ENCODE data around the gene NAA15. TPM values are rescaled to one million over a fixed set of nuclear protein-coding genes. Genes with fewer than 3 reads are reported as not detected.

The NAA15 gene
- polyA plus RNA-seq, 1 of the 3 experiments (the other 2 are of a cell fraction): 7.1 TPM

DNA sequence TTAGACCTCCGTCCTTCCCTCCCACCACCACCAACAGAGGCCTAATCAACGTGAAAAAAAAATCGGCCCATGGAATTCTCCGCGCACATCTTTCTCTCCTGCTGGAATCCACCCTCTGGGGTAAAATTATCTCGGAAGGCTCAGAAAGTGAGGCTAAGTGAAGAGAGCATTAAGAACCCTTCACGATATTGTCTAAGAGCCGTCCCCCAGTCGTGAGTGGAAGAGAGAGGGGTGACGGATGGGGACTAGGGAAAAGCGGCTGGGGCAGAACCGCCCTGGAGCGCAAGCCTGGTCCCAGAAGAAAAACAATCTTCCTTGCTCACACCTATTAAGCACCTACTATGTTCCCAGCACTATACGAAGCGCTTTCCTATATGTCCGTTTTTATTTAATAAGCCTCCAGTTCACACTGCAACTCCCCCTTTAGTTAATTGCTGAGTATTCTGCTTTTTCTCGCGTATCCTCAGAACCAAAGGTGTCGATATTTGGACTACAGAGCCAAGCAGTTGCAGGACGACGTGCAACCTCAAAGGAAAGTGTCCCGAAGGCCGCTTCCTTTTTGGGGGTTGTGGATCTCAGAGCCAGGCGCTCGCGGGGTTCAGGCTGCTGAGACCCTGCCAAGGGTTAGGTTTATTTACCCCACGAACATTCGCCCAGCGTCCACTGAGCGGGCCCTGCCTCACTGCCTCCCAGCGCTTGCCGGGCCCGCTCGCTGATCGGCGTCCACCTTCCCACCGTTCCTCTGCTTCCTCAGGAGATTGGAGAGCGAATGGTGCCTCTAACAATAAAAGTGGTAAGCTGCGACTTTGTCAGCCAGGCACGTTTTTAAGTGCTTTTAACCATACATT, 22.2 kb upstream of the NAA15 start:
- POLR2A ChIA-PET: no interaction called here
- no peaks in the 10 kb centered on the region for H3K79me2 ChIP-seq (ENCODE audit: insufficient read depth)
- no peaks in the 10 kb centered on the region for H3K9me3 ChIP-seq
- no peaks in the 10 kb centered on the region for H3K36me3 ChIP-seq (replicated peaks in 1 of 2; ENCODE audit: control insufficient read depth in 1 of 2, insufficient read depth in 2 of 2, low read length in 1 of 2)
- H3K27ac ChIP-seq (ENCODE audit: low read depth in 2 of 2, low read length in 1 of 2): no peak overlapping the region
- H3K4me3 ChIP-seq (ENCODE audit: low read depth in 2 of 2, low read length in 1 of 2): peak overlapping the region; percentile 55 to 57
- H3K9ac ChIP-seq: peak overlapping the region; percentile 40; the same call in 1 of the 2 replicates
- no peaks in the 10 kb centered on the region for H3K27me3 ChIP-seq (ENCODE audit: insufficient read depth)
- DNase-seq: peak; percentile 36
- TF ChIP-seq USF2 (IDR thresholded peaks at IDR 0.05; ENCODE audit: borderline replicate concordance, low read depth, low read length) (no peak), TCF12 (IDR thresholded peaks at IDR 0.05) (no peak), GATA2 (CRISPR knock-in tag; IDR thresholded peaks at IDR 0.05) (no peak), RCOR1 (IDR thresholded peaks at IDR 0.05; ENCODE audit: low read length) (no peak), SIN3A (IDR thresholded peaks at IDR 0.05; ENCODE audit: borderline replicate concordance, low read depth, low read length) (no peak), SMC3 (IDR thresholded peaks at IDR 0.05; ENCODE audit: low read depth, low read length) (no peak), EZH2phosphoT487 (IDR thresholded peaks at IDR 0.05; ENCODE audit: borderline replicate concordance, low read depth) (no peak), YY1 (IDR thresholded peaks at IDR 0.05; ENCODE audit: low read depth) (no peak), MXI1 (IDR thresholded peaks at IDR 0.05; ENCODE audit: low read depth, low read length) (no peak), FOXM1 (IDR thresholded peaks at IDR 0.05; ENCODE audit: low read depth) (no peak), CHD2 (IDR thresholded peaks at IDR 0.05; ENCODE audit: low read length, partially characterized antibody) (no peak), FOSL2 (IDR thresholded peaks at IDR 0.05; ENCODE audit: borderline replicate concordance, low read depth) (no peak), RXRA (IDR thresholded peaks at IDR 0.05; ENCODE audit: borderline replicate concordance, low read depth) (no peak), POLR2AphosphoS5 (IDR thresholded peaks at IDR 0.05; ENCODE audit: low read depth, low read length) (no peak), ZBTB33 (IDR thresholded peaks at IDR 0.05; ENCODE audit: borderline replicate concordance, low read depth) (no peak), NFIC (IDR thresholded peaks at IDR 0.05; ENCODE audit: borderline replicate concordance) (no peak), RFX5 (IDR thresholded peaks at IDR 0.05; ENCODE audit: low read length) (no peak)
- TF ChIP-seq, protein P1, sequence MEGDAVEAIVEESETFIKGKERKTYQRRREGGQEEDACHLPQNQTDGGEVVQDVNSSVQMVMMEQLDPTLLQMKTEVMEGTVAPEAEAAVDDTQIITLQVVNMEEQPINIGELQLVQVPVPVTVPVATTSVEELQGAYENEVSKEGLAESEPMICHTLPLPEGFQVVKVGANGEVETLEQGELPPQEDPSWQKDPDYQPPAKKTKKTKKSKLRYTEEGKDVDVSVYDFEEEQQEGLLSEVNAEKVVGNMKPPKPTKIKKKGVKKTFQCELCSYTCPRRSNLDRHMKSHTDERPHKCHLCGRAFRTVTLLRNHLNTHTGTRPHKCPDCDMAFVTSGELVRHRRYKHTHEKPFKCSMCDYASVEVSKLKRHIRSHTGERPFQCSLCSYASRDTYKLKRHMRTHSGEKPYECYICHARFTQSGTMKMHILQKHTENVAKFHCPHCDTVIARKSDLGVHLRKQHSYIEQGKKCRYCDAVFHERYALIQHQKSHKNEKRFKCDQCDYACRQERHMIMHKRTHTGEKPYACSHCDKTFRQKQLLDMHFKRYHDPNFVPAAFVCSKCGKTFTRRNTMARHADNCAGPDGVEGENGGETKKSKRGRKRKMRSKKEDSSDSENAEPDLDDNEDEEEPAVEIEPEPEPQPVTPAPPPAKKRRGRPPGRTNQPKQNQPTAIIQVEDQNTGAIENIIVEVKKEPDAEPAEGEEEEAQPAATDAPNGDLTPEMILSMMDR (IDR thresholded peaks at IDR 0.05): no peak
- TF ChIP-seq, protein P2, sequence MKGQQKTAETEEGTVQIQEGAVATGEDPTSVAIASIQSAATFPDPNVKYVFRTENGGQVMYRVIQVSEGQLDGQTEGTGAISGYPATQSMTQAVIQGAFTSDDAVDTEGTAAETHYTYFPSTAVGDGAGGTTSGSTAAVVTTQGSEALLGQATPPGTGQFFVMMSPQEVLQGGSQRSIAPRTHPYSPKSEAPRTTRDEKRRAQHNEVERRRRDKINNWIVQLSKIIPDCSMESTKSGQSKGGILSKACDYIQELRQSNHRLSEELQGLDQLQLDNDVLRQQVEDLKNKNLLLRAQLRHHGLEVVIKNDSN (IDR thresholded peaks at IDR 0.05; ENCODE audit: borderline replicate concordance, low read depth): no peak
- TF ChIP-seq, protein P3, sequence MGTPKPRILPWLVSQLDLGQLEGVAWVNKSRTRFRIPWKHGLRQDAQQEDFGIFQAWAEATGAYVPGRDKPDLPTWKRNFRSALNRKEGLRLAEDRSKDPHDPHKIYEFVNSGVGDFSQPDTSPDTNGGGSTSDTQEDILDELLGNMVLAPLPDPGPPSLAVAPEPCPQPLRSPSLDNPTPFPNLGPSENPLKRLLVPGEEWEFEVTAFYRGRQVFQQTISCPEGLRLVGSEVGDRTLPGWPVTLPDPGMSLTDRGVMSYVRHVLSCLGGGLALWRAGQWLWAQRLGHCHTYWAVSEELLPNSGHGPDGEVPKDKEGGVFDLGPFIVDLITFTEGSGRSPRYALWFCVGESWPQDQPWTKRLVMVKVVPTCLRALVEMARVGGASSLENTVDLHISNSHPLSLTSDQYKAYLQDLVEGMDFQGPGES (IDR thresholded peaks at IDR 0.05; ENCODE audit: low read depth, low read length): no peak
- CTCF ChIA-PET: no interaction called here
- H4K20me1 ChIP-seq (ENCODE audit: insufficient read depth): no peaks in the 10 kb centered on the region
- peaks cover 18% of the 10 kb centered on the region for H3F3A ChIP-seq (replicated peaks; ENCODE audit: insufficient read depth)
- peak overlapping the region; percentile 60; the same call in 1 of the 2 replicates for H2AFZ ChIP-seq (ENCODE audit: low read depth)
- WGBS (ENCODE audit: low lambda C conversion rate): 87% methylated on average over 40 of the region's 40 CpGs
- peaks cover 0 to 7% of the 10 kb centered on the region in 2 experiments; a peak in 3 of 4 replicates for H3K4me1 ChIP-seq (ENCODE audit: control insufficient read depth in 1 of 2, insufficient read depth in 2 of 2, low read depth in 1 of 2, low read length in 1 of 2)
- peak overlapping the region; percentile 69 for H3K4me2 ChIP-seq
- H3K9me2 ChIP-seq: no peaks in the 10 kb centered on the region

All from SK-N-SH (cell line).